HFF-Myc (cell line): ENCODE data around the gene SRSF10.

Experiments used
- DNase-seq: peaks from one replicate; pipeline ENCODE4 v3.0.0-alpha.2; 2011; ENCODE audit warnings: low read depth; ENCODE audit errors: extremely low read depth
- H3K4me3 ChIP-seq: replicated peaks from 2 replicates; pipeline ENCODE4 v1.5.1; 2011; ENCODE audit warnings: low read depth, mild to moderate bottlenecking, control low read depth, low read length
- CTCF ChIP-seq: IDR thresholded peaks from 2 replicates; pipeline ENCODE4 v1.5.1; 2012; ENCODE audit warnings: mild to moderate bottlenecking, low read depth, low read length, control low read depth; ENCODE audit errors: missing control alignments

Gene SRSF10

DNA sequence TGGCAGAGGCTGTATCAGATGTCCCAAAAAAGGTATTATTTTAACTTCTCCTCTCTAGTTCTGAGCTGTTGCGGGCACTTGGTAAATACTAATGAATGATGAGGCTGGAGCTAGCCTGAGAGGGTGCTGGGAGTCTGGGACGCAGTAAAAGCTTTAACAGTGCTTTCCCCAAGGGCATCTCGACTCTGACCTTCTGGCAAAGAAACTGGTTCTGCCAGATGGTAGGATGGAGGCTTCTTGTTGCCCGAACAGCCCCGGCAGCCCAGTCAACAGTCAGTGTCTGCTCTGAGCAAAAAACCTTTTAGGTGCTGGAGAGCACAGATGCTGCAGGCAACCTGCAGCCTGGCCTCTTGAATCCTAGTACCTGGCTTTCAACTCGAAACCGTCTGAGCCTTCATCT is 23.0 kb downstream of the SRSF10 start:
- DNase-seq, result no peak
- no peak overlapping the region for H3K4me3 ChIP-seq

DNA sequence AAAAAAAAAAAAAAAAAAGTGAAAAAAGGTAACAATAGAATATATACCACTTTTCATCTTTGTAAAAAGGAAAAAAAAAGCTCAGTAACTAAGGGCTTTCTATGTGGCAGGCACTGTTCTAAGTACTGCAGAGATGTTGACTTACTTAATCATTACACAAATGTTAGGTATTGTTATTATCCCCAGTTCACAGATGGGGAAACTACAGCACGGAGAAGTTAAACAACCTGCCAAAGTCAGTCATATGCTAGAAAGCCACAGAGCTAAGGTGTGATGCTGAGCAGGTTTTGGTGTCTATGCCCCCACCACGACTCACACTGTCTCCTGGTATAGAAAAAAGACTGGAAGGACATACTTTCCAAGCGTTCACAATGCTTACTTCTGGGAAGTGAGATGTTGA is 27.1 kb downstream of the SRSF10 start:
- DNase-seq, result no peak
- no peak overlapping the region for H3K4me3 ChIP-seq
- TF ChIP-seq CTCF, result no peak

More for the DNA sequence above, 23.0 kb downstream of the SRSF10 start:
- TF ChIP-seq CTCF, result no peak

DNA sequence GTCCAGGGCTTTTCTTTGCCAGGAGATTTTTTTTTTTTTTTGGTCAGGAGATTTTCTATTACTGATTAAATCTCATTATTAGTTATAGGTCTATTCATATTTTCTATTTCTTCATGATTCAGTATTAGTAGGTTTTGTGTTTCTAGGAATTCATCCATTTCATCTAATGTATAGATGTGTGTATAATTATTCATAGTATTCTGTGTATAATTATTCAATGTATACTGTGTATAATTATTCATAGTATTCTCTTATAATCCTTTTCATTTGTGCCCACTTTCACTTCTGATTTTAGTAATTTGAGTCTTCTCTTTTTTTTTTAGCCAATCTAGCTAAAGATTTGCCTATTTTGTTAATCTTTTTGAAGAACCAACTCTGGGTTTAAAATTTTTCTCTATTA is 32.8 kb downstream of the SRSF10 start:
- no peak for TF ChIP-seq CTCF

GRCh38 chr1:23936481-23937176 is 43.5 kb downstream of the SRSF10 start:
- no peak for TF ChIP-seq CTCF
- no peak overlapping the region for H3K4me3 ChIP-seq
- DNase-seq, result no peak

More for the DNA sequence above, 32.8 kb downstream of the SRSF10 start:
- DNase-seq, result no peak
- no peak overlapping the region for H3K4me3 ChIP-seq

- DNase-seq, result no peak
- TF ChIP-seq CTCF, result no peak
Observed at GRCh38 chr1:23931491-23931880, 48.6 kb downstream of the SRSF10 start.

GRCh38 chr1:23930861-23931490 is 49.2 kb downstream of the SRSF10 start:
- DNase-seq, result no peak
- H3K4me3 ChIP-seq, result no peak overlapping the region
- TF ChIP-seq CTCF, result no peak

More at GRCh38 chr1:23931491-23931880, 48.6 kb downstream of the SRSF10 start:
- H3K4me3 ChIP-seq, result no peak overlapping the region
